GM23338 (cell line): ENCODE data around the gene PIK3C2G. TPM values are rescaled to one million over a fixed set of nuclear protein-coding genes. Genes with fewer than 3 reads are reported as not detected.

Experiments used
- ATAC-seq: fragments of 200-7000 bp; cut with Tn5 transposase; 3 replicates; pipeline ENCODE4 v1.9.1; 2020
- DNase-seq: peaks from one replicate; pipeline ENCODE4 v3.0.0-alpha.2; 2015; ENCODE audit warnings: low spot score
- H2AFZ ChIP-seq: fragments of 200-600 bp; sonication (generic); 2 replicates; pipeline ENCODE4 v1.8.0; 2016; ENCODE audit warnings: antibody characterized with exemption, mild to moderate bottlenecking, moderate library complexity
- H3F3A ChIP-seq: fragments of 200-600 bp; sonication (generic); replicated peaks from 2 replicates; pipeline ENCODE4 v1.8.0; 2017; ENCODE audit warnings: antibody characterized with exemption, mixed run types, low read depth
- H3K27ac ChIP-seq: fragments of 200-600 bp; sonication (generic); 2 replicates; pipeline ENCODE4 v1.6.1; 2016; ENCODE audit warnings: low read depth
- H3K27me3 ChIP-seq: fragments of 200-600 bp; sonication (generic); 2 replicates; pipeline ENCODE4 v1.8.0; 2016; ENCODE audit warnings: mild to moderate bottlenecking, mixed run types, moderate library complexity; ENCODE audit not compliant: insufficient read depth
- H3K36me3 ChIP-seq: fragments of 200-600 bp; sonication (generic); 2 replicates; pipeline ENCODE4 v1.8.0; 2016; ENCODE audit warnings: mild to moderate bottlenecking; ENCODE audit not compliant: insufficient read depth
- H3K4me1 ChIP-seq: fragments of 200-600 bp; sonication (generic); 2 replicates; pipeline ENCODE4 v1.8.0; 2016; ENCODE audit warnings: mild to moderate bottlenecking, moderate library complexity; ENCODE audit not compliant: insufficient read depth
- H3K4me2 ChIP-seq: fragments of 200-600 bp; sonication (generic); 2 replicates; pipeline ENCODE4 v1.7.1; 2017; ENCODE audit warnings: mixed run types
- H3K4me3 ChIP-seq: fragments of 200-600 bp; sonication (generic); 2 replicates; pipeline ENCODE4 v1.6.1; 2016; ENCODE audit warnings: mixed run types
- H3K79me2 ChIP-seq: fragments of 200-600 bp; sonication (generic); replicated peaks from 2 replicates; pipeline ENCODE4 v1.8.0; 2017; ENCODE audit warnings: mild to moderate bottlenecking; ENCODE audit not compliant: insufficient read depth
- H3K9me2 ChIP-seq: fragments of 200-600 bp; sonication (generic); 2 replicates; pipeline ENCODE4 v1.8.0; 2017; ENCODE audit not compliant: insufficient read depth
- H4K20me1 ChIP-seq: fragments of 200-600 bp; sonication (generic); replicated peaks from 2 replicates; pipeline ENCODE4 v1.8.0; 2017; ENCODE audit warnings: mild to moderate bottlenecking; ENCODE audit not compliant: insufficient read depth
- H3K27ac Mint-ChIP-seq: 2 replicates; pipeline ENCODE4 v1.8.0; 2020; ENCODE audit warnings: inconsistent platforms, mild to moderate bottlenecking, moderate library complexity, mixed read lengths
- H3K27me3 Mint-ChIP-seq: 3 replicates; pipeline ENCODE4 v1.8.0; 2022; ENCODE audit warnings: low read depth, mild to moderate bottlenecking, moderate library complexity, mixed read lengths, inconsistent platforms; ENCODE audit not compliant: insufficient read depth, poor library complexity
- H3K36me3 Mint-ChIP-seq: 3 replicates; pipeline ENCODE4 v1.8.0; 2021; ENCODE audit warnings: low read depth, mild to moderate bottlenecking, inconsistent platforms, moderate library complexity, mixed read lengths
- H3K4me1 Mint-ChIP-seq: 3 replicates; pipeline ENCODE4 v1.8.0; 2020; ENCODE audit warnings: mild to moderate bottlenecking, inconsistent platforms, mixed read lengths
- H3K4me3 Mint-ChIP-seq: 3 replicates; pipeline ENCODE4 v1.8.0; 2021; ENCODE audit warnings: moderate library complexity, mild to moderate bottlenecking, inconsistent platforms, mixed read lengths
- H3K9me3 Mint-ChIP-seq: 3 replicates; pipeline ENCODE4 v1.8.0; 2020; ENCODE audit warnings: moderate library complexity, mild to moderate bottlenecking, inconsistent platforms, mixed read lengths
- CREB1 ChIP-seq: fragments of 250-450 bp; sonication (Bioruptor Pico); IDR thresholded peaks from 2 replicates; pipeline ENCODE4 v1.5.0; 2020; ENCODE audit warnings: low read depth, mild to moderate bottlenecking, moderate library complexity
- EZH2 ChIP-seq: fragments of 200-600 bp; sonication (generic); IDR thresholded peaks from one replicate; pipeline ENCODE4 v1.8.0; 2017; ENCODE audit warnings: antibody characterized with exemption, mild to moderate bottlenecking, low read depth; ENCODE audit not compliant: unreplicated experiment
- EZH2phosphoT487 ChIP-seq: fragments of 200-600 bp; sonication (generic); IDR thresholded peaks from one replicate; pipeline ENCODE4 v1.8.1; 2018; ENCODE audit warnings: antibody characterized with exemption; ENCODE audit not compliant: unreplicated experiment
- JUNB ChIP-seq: IDR thresholded peaks from one replicate; pipeline ENCODE4 v1.6.1; 2016; ENCODE audit warnings: antibody characterized with exemption; ENCODE audit not compliant: unreplicated experiment
- NANOG ChIP-seq: IDR thresholded peaks from 2 replicates; pipeline ENCODE4 v1.6.1; 2016; ENCODE audit warnings: antibody characterized with exemption, borderline replicate concordance
- POLR2AphosphoS5 ChIP-seq: IDR thresholded peaks from 2 replicates; pipeline ENCODE4 v1.6.1; 2016; ENCODE audit warnings: antibody characterized with exemption, low read depth
- STAT1 ChIP-seq: IDR thresholded peaks from one replicate; pipeline ENCODE4 v1.6.1; 2016; ENCODE audit warnings: antibody characterized with exemption; ENCODE audit not compliant: unreplicated experiment
- ZNF114 ChIP-seq: fragments of 250-450 bp; sonication (Bioruptor Pico); IDR thresholded peaks from 2 replicates; pipeline ENCODE4 v1.5.0; 2020; ENCODE audit warnings: mild to moderate bottlenecking, moderate library complexity
- ZNF331 ChIP-seq: fragments of 250-450 bp; sonication (Bioruptor Pico); IDR thresholded peaks from 2 replicates; pipeline ENCODE4 v1.5.0; 2020; ENCODE audit warnings: low read depth, mild to moderate bottlenecking, moderate library complexity
- polyA plus RNA-seq: library from polyadenylated mRNA; unstranded; fragments of >200 nt; fragmentation: Nextera tagmentation; extraction: Ambion mirVana; gene quantifications from 2 replicates; pipeline ENCODE4 v1.2.1, GENCODE V29; 2016
- total RNA-seq: library from RNA; depleted of rRNA; stranded (reverse); fragments of >200 nt; shearing (Covaris generic); gene quantifications from 2 replicates; pipeline ENCODE4 v1.2.3, GENCODE V29; 2014
- TF ChIP-seq, protein P1 (sequence below): IDR thresholded peaks from 2 replicates; pipeline ENCODE4 v1.6.1; 2016; ENCODE audit warnings: antibody characterized with exemption
- TF ChIP-seq, protein P2 (sequence below), 2 experiments: fragments of 200-600 bp in 1 of 2; sonication (generic) in 1 of 2; conservative IDR thresholded peaks; 2 replicates each; pipeline versions ENCODE4 v1.5.1 to v1.6.1; 2016 to 2017; ENCODE audit warnings: antibody characterized with exemption in 2 of 2, low read depth in 2 of 2, mild to moderate bottlenecking in 2 of 2, moderate library complexity in 1 of 2
- TF ChIP-seq, protein P3 (sequence below): fragments of 250-450 bp; sonication (Bioruptor Pico); IDR thresholded peaks from 2 replicates; pipeline ENCODE4 v1.5.0; 2020; ENCODE audit warnings: mild to moderate bottlenecking, moderate library complexity
- TF ChIP-seq, protein P4 (sequence below): IDR thresholded peaks from one replicate; pipeline ENCODE4 v1.6.1; 2018; ENCODE audit warnings: antibody characterized with exemption; ENCODE audit not compliant: unreplicated experiment

The PIK3C2G gene
- total and polyA plus RNA-seq, 2 experiments from 2014 or later, result not detected

DNA sequence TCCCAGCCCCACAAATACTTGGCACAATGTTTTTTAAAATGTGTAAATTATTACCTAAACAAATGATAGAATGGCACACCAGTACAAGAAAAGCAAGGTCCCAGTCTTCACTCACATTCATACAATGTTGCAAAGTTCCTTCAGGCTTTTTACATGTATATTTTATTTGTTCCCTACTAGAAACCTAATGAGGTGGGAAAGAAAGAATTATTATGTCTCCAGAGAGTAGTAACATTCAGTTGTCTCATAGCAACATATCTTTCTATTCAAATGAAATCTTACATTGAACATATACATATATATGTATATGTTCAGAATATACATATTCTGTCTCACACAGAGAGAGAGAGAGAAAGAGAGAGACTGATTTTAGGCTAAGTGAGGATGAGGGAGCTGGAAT, 391.3 kb downstream of the PIK3C2G start:
- no peaks in the 10 kb centered on the region for H3K4me1 ChIP-seq
- H3K27me3 ChIP-seq, result no peaks in the 10 kb centered on the region
- Mint-ChIP-seq H3K27me3 (peaks cover 2% of the 10 kb centered on the region), H3K9me3 (no peaks in the 10 kb centered on the region), H3K4me3 (no peak overlapping the region), H3K27ac (no peak overlapping the region), H3K4me1 (no peaks in the 10 kb centered on the region), H3K36me3 (no peaks in the 10 kb centered on the region)
- no peak overlapping the region for H3K4me3 ChIP-seq
- TF ChIP-seq NANOG (no peak), EZH2phosphoT487 (no peak), ZNF331 (CRISPR knock-in tag) (no peak), POLR2AphosphoS5 (no peak), JUNB (no peak), EZH2 (no peak), STAT1 (no peak), ZNF114 (CRISPR knock-in tag) (no peak), CREB1 (CRISPR knock-in tag) (no peak)
- TF ChIP-seq, protein P1, sequence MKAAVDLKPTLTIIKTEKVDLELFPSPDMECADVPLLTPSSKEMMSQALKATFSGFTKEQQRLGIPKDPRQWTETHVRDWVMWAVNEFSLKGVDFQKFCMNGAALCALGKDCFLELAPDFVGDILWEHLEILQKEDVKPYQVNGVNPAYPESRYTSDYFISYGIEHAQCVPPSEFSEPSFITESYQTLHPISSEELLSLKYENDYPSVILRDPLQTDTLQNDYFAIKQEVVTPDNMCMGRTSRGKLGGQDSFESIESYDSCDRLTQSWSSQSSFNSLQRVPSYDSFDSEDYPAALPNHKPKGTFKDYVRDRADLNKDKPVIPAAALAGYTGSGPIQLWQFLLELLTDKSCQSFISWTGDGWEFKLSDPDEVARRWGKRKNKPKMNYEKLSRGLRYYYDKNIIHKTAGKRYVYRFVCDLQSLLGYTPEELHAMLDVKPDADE, result no peak
- TF ChIP-seq, protein P2, sequence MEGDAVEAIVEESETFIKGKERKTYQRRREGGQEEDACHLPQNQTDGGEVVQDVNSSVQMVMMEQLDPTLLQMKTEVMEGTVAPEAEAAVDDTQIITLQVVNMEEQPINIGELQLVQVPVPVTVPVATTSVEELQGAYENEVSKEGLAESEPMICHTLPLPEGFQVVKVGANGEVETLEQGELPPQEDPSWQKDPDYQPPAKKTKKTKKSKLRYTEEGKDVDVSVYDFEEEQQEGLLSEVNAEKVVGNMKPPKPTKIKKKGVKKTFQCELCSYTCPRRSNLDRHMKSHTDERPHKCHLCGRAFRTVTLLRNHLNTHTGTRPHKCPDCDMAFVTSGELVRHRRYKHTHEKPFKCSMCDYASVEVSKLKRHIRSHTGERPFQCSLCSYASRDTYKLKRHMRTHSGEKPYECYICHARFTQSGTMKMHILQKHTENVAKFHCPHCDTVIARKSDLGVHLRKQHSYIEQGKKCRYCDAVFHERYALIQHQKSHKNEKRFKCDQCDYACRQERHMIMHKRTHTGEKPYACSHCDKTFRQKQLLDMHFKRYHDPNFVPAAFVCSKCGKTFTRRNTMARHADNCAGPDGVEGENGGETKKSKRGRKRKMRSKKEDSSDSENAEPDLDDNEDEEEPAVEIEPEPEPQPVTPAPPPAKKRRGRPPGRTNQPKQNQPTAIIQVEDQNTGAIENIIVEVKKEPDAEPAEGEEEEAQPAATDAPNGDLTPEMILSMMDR (conservative IDR thresholded peaks at IDR 0.05; ENCODE audit: low read depth in 2 of 2), result no peak
- TF ChIP-seq, protein P3, sequence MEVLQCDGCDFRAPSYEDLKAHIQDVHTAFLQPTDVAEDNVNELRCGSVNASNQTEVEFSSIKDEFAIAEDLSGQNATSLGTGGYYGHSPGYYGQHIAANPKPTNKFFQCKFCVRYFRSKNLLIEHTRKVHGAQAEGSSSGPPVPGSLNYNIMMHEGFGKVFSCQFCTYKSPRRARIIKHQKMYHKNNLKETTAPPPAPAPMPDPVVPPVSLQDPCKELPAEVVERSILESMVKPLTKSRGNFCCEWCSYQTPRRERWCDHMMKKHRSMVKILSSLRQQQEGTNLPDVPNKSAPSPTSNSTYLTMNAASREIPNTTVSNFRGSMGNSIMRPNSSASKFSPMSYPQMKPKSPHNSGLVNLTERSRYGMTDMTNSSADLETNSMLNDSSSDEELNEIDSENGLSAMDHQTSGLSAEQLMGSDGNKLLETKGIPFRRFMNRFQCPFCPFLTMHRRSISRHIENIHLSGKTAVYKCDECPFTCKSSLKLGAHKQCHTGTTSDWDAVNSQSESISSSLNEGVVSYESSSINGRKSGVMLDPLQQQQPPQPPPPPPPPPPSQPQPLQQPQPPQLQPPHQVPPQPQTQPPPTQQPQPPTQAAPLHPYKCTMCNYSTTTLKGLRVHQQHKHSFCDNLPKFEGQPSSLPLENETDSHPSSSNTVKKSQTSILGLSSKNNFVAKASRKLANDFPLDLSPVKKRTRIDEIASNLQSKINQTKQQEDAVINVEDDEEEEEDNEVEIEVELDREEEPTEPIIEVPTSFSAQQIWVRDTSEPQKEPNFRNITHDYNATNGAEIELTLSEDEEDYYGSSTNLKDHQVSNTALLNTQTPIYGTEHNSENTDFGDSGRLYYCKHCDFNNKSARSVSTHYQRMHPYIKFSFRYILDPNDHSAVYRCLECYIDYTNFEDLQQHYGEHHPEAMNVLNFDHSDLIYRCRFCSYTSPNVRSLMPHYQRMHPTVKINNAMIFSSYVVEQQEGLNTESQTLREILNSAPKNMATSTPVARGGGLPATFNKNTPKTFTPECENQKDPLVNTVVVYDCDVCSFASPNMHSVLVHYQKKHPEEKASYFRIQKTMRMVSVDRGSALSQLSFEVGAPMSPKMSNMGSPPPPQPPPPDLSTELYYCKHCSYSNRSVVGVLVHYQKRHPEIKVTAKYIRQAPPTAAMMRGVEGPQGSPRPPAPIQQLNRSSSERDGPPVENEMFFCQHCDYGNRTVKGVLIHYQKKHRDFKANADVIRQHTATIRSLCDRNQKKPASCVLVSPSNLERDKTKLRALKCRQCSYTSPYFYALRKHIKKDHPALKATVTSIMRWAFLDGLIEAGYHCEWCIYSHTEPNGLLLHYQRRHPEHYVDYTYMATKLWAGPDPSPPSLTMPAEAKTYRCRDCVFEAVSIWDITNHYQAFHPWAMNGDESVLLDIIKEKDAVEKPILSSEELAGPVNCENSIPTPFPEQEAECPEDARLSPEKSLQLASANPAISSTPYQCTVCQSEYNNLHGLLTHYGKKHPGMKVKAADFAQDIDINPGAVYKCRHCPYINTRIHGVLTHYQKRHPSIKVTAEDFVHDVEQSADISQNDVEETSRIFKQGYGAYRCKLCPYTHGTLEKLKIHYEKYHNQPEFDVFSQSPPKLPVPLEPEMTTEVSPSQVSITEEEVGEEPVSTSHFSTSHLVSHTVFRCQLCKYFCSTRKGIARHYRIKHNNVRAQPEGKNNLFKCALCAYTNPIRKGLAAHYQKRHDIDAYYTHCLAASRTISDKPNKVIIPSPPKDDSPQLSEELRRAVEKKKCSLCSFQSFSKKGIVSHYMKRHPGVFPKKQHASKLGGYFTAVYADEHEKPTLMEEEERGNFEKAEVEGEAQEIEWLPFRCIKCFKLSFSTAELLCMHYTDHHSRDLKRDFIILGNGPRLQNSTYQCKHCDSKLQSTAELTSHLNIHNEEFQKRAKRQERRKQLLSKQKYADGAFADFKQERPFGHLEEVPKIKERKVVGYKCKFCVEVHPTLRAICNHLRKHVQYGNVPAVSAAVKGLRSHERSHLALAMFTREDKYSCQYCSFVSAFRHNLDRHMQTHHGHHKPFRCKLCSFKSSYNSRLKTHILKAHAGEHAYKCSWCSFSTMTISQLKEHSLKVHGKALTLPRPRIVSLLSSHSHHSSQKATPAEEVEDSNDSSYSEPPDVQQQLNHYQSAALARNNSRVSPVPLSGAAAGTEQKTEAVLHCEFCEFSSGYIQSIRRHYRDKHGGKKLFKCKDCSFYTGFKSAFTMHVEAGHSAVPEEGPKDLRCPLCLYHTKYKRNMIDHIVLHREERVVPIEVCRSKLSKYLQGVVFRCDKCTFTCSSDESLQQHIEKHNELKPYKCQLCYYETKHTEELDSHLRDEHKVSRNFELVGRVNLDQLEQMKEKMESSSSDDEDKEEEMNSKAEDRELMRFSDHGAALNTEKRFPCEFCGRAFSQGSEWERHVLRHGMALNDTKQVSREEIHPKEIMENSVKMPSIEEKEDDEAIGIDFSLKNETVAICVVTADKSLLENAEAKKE (CRISPR knock-in tag), result no peak
- TF ChIP-seq, protein P4, sequence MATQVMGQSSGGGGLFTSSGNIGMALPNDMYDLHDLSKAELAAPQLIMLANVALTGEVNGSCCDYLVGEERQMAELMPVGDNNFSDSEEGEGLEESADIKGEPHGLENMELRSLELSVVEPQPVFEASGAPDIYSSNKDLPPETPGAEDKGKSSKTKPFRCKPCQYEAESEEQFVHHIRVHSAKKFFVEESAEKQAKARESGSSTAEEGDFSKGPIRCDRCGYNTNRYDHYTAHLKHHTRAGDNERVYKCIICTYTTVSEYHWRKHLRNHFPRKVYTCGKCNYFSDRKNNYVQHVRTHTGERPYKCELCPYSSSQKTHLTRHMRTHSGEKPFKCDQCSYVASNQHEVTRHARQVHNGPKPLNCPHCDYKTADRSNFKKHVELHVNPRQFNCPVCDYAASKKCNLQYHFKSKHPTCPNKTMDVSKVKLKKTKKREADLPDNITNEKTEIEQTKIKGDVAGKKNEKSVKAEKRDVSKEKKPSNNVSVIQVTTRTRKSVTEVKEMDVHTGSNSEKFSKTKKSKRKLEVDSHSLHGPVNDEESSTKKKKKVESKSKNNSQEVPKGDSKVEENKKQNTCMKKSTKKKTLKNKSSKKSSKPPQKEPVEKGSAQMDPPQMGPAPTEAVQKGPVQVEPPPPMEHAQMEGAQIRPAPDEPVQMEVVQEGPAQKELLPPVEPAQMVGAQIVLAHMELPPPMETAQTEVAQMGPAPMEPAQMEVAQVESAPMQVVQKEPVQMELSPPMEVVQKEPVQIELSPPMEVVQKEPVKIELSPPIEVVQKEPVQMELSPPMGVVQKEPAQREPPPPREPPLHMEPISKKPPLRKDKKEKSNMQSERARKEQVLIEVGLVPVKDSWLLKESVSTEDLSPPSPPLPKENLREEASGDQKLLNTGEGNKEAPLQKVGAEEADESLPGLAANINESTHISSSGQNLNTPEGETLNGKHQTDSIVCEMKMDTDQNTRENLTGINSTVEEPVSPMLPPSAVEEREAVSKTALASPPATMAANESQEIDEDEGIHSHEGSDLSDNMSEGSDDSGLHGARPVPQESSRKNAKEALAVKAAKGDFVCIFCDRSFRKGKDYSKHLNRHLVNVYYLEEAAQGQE, result no peak
- no peak overlapping the region for H3K27ac ChIP-seq
- no peaks in the 10 kb centered on the region for H3K79me2 ChIP-seq
- ATAC-seq (no peak), DNase-seq (no peak)
- H3F3A ChIP-seq, result no peaks in the 10 kb centered on the region
- no peaks in the 10 kb centered on the region for H3K9me2 ChIP-seq
- H3K36me3 ChIP-seq, result no peaks in the 10 kb centered on the region
- no peak overlapping the region for H3K4me2 ChIP-seq
- H4K20me1 ChIP-seq, result no peaks in the 10 kb centered on the region
- no peak overlapping the region for H2AFZ ChIP-seq
